ENCODE measurements around the gene SMARCC2.

DNA sequence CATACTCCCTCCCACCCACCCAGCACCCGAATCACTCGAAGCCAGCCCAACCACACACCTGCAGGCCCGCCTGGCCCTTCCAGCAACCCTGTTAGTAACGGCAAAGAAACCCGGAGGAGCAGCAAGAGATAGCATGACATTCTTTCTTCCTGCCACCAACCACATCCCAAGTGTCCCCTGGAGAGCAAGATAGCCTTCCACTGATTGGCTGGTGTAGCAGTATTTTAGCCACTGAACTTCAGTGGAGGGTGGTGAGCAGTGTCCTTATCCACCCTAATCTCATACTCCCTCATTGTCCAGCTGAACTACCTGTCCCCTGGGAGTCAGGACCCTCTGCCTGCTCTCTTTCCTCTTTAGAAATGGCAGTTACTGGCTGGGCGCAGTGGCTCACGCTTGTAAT, 39.8 kb upstream of the SMARCC2 start:
- TF ChIP-seq, protein P1, sequence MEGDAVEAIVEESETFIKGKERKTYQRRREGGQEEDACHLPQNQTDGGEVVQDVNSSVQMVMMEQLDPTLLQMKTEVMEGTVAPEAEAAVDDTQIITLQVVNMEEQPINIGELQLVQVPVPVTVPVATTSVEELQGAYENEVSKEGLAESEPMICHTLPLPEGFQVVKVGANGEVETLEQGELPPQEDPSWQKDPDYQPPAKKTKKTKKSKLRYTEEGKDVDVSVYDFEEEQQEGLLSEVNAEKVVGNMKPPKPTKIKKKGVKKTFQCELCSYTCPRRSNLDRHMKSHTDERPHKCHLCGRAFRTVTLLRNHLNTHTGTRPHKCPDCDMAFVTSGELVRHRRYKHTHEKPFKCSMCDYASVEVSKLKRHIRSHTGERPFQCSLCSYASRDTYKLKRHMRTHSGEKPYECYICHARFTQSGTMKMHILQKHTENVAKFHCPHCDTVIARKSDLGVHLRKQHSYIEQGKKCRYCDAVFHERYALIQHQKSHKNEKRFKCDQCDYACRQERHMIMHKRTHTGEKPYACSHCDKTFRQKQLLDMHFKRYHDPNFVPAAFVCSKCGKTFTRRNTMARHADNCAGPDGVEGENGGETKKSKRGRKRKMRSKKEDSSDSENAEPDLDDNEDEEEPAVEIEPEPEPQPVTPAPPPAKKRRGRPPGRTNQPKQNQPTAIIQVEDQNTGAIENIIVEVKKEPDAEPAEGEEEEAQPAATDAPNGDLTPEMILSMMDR (IDR thresholded peaks at IDR 0.05), result no peak
- TF ChIP-seq POLR2A (IDR thresholded peaks at IDR 0.05), result no peak
- TF ChIP-seq POLR2AphosphoS5 (IDR thresholded peaks at IDR 0.05), result no peak

All from prostate gland (tissue), 2 donors.